HL-60 (cell line): ENCODE data around the gene NAV2.

Source experiments
- POLR2AphosphoS5 ChIP-seq: IDR thresholded peaks from 2 replicates; pipeline ENCODE4 v1.6.1; 2012; ENCODE audit warnings: low read depth
- REST ChIP-seq: IDR thresholded peaks from 2 replicates; pipeline ENCODE4 v1.6.1; 2012; ENCODE audit warnings: low read depth; ENCODE audit not compliant: insufficient replicate concordance
- SPI1 ChIP-seq: IDR thresholded peaks from 2 replicates; pipeline ENCODE4 v1.6.1; 2012; ENCODE audit warnings: low read depth, mild to moderate bottlenecking, borderline replicate concordance
- TF ChIP-seq, protein P1 (sequence below): IDR thresholded peaks from one replicate; pipeline ENCODE4 v1.5.1; 2011; ENCODE audit warnings: low read length, control low read depth, inconsistent platforms; ENCODE audit not compliant: insufficient read depth

DNA sequence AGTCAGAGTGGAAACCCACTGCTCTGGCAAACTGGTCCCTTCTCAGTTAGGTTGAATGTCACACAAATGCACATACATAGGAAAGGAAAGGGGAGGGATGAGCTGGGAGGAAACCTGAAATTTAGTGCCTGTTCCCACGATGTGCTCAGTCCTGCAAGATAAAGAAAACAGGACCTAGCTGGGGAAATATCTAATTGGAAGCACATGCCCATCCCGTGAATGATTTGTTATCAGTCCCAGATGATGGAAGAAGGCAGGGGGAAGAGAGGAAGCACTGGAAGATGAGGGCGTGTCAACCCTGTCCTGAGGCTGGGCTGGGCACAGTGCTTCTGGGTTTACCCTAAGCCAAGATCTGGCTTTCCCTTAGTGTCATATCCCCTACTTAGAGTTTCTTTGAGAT is 173.9 kb downstream of the NAV2 start:
- TF ChIP-seq REST (no peak), POLR2AphosphoS5 (no peak), SPI1 (no peak)
- TF ChIP-seq, protein P1, sequence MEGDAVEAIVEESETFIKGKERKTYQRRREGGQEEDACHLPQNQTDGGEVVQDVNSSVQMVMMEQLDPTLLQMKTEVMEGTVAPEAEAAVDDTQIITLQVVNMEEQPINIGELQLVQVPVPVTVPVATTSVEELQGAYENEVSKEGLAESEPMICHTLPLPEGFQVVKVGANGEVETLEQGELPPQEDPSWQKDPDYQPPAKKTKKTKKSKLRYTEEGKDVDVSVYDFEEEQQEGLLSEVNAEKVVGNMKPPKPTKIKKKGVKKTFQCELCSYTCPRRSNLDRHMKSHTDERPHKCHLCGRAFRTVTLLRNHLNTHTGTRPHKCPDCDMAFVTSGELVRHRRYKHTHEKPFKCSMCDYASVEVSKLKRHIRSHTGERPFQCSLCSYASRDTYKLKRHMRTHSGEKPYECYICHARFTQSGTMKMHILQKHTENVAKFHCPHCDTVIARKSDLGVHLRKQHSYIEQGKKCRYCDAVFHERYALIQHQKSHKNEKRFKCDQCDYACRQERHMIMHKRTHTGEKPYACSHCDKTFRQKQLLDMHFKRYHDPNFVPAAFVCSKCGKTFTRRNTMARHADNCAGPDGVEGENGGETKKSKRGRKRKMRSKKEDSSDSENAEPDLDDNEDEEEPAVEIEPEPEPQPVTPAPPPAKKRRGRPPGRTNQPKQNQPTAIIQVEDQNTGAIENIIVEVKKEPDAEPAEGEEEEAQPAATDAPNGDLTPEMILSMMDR: no peak
